Cardiac muscle cell (in vitro differentiated cells and primary cell): Measurements from ENCODE around the gene URB1. TPM values are rescaled to one million over a fixed set of nuclear protein-coding genes. Genes with fewer than 3 reads are reported as not detected.
A peak's percentile ranks its signal among the peaks of the same experiment; 100 is the strongest.

Source experiments
- DNase-seq, 2 donors: peaks; one replicate each; pipeline versions ENCODE4 v3.0.0 to v3.0.0-alpha.2; 2010 to 2017; ENCODE audit warnings: low read depth in 1 of 2, low spot score in 1 of 2
- H3K27ac ChIP-seq: fragments of 200-600 bp; sonication (generic); 2 replicates; pipeline ENCODE4 v1.5.1; 2016
- H3K27me3 ChIP-seq: fragments of 200-600 bp; sonication (generic); 2 replicates; pipeline ENCODE4 v1.6.0; 2016; ENCODE audit warnings: control low read depth
- H3K36me3 ChIP-seq: fragments of 200-600 bp; sonication (generic); 2 replicates; pipeline ENCODE4 v1.5.1; 2016; ENCODE audit warnings: control low read depth
- H3K4me1 ChIP-seq: fragments of 200-600 bp; sonication (generic); 2 replicates; pipeline ENCODE4 v1.8.1; 2017; ENCODE audit warnings: low read depth, mild to moderate bottlenecking, mixed run types
- H3K4me3 ChIP-seq: fragments of 200-600 bp; sonication (generic); 2 replicates; pipeline ENCODE4 v1.5.1; 2016; ENCODE audit warnings: mild to moderate bottlenecking
- H3K9me3 ChIP-seq: fragments of 200-600 bp; sonication (generic); 2 replicates; pipeline ENCODE4 v1.5.1; 2017; ENCODE audit warnings: low read depth, mild to moderate bottlenecking, control low read depth
- CTCF ChIP-seq: IDR thresholded peaks from 2 replicates; pipeline ENCODE4 v1.5.1; 2012; ENCODE audit warnings: low read depth, mild to moderate bottlenecking, low read length
- polyA plus RNA-seq: library from polyadenylated mRNA; unstranded; fragments of >200 nt; fragmentation: Nextera tagmentation; extraction: Ambion mirVana; gene quantifications from 2 replicates; pipeline ENCODE4 v1.2.1, GENCODE V29; 2016
- total RNA-seq: library from RNA; depleted of rRNA; stranded (reverse); fragments of >200 nt; gene quantifications from 2 replicates; pipeline ENCODE4 v1.2.3, GENCODE V29; 2016

The URB1 gene
- total and polyA plus RNA-seq, 2 experiments from 2014 or later: 3.7 to 13.9 TPM

- peak; percentile 36 for TF ChIP-seq CTCF
- H3K36me3 ChIP-seq: no peaks in the 10 kb centered on the region
- H3K27me3 ChIP-seq: no peaks in the 10 kb centered on the region
- no peak overlapping the region for H3K4me3 ChIP-seq
- H3K9me3 ChIP-seq: no peaks in the 10 kb centered on the region
- H3K27ac ChIP-seq: no peak overlapping the region
- H3K4me1 ChIP-seq: no peaks in the 10 kb centered on the region
- peak; percentile 22 to 43 for DNase-seq
These were observed 86.6 kb downstream of the URB1 start for GRCh38 chr21:32306021-32306780.

DNA sequence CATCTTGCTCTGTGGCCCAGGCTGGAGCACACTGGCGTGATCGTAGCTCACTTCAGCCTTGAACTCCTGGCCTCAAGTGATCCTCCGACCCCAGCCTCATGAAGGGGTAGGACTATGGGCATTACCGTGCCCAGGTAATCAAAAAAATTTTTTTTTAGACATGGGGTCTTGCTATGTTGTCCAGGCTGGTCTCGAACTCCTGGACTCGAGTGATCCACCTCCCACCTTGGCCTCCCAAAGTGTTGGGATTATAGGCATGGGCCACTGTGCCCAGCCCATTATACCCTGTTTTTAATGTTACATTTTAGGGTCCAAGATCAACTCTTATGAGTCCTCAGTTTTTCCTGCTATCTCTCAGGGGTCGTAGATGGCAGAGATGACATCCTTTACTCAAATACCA, 87.8 kb downstream of the URB1 start:
- DNase-seq: no peak
- no peak overlapping the region for H3K4me3 ChIP-seq
- no peaks in the 10 kb centered on the region for H3K27me3 ChIP-seq
- no peak for TF ChIP-seq CTCF
- no peaks in the 10 kb centered on the region for H3K9me3 ChIP-seq
- no peaks in the 10 kb centered on the region for H3K4me1 ChIP-seq
- no peak overlapping the region for H3K27ac ChIP-seq
- H3K36me3 ChIP-seq: no peaks in the 10 kb centered on the region

GRCh38 chr21:32303385-32303784, 89.4 kb downstream of the URB1 start:
- no peak overlapping the region for H3K4me3 ChIP-seq
- no peaks in the 10 kb centered on the region for H3K36me3 ChIP-seq
- H3K9me3 ChIP-seq: no peaks in the 10 kb centered on the region
- no peak overlapping the region for H3K27ac ChIP-seq
- no peaks in the 10 kb centered on the region for H3K27me3 ChIP-seq
- DNase-seq: no peak
- no peaks in the 10 kb centered on the region for H3K4me1 ChIP-seq
- no peak for TF ChIP-seq CTCF

DNA sequence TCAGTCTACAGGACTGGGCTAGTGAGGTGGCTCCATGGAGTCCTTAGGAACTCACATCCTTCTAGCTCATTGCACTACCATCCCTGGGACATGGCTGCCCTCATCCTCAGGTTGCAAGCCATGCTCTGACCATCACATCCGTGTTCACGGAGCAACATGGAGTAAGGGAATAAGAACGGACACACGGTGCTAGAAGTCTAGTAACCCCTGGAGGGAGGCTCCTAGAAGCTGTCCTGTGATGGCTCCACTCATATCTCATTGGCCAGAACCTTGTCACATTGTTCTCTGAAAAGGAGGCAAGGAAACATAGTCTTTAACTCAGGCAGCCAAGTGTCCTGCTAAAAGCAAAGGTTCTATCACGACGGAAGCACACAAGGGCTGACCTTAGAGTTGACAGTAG, 90.3 kb downstream of the URB1 start:
- TF ChIP-seq CTCF: no peak
- Histone ChIP-seq H3K36me3 (no peaks in the 10 kb centered on the region), H3K27ac (no peak overlapping the region), H3K27me3 (no peaks in the 10 kb centered on the region), H3K4me1 (no peaks in the 10 kb centered on the region), H3K9me3 (no peaks in the 10 kb centered on the region), H3K4me3 (no peak overlapping the region)
- no peak for DNase-seq

- DNase-seq: no peak
- no peak for TF ChIP-seq CTCF
- H3K36me3 ChIP-seq: no peaks in the 10 kb centered on the region
These were observed 91.2 kb downstream of the URB1 start for GRCh38 chr21:32301596-32301995.

More at GRCh38 chr21:32301596-32301995, 91.2 kb downstream of the URB1 start:
- Histone ChIP-seq H3K4me3 (no peak overlapping the region), H3K9me3 (no peaks in the 10 kb centered on the region), H3K4me1 (no peaks in the 10 kb centered on the region), H3K27ac (no peak overlapping the region), H3K27me3 (no peaks in the 10 kb centered on the region)
